Retinal pigment epithelial cell (primary cell): ENCODE measurements around the gene SNRNP200.

Source experiments
- DNase-seq: peaks from one replicate; pipeline ENCODE4 v3.0.0-alpha.2; 2010; ENCODE audit warnings: low read depth
- H3K4me3 ChIP-seq: 2 replicates; pipeline ENCODE4 v1.5.1; 2011; ENCODE audit warnings: mild to moderate bottlenecking, low read length, control low read depth, moderate library complexity
- CTCF ChIP-seq: conservative IDR thresholded peaks from 2 replicates; pipeline ENCODE4 v1.5.1; 2011; ENCODE audit warnings: low read depth, low read length, control low read depth, inconsistent platforms

SNRNP200 gene

GRCh38 chr2:96276787-96277499 lies 28.4 kb downstream of the SNRNP200 start:
- TF ChIP-seq CTCF, result no peak
- no peak for DNase-seq
- H3K4me3 ChIP-seq, result no peak overlapping the region

GRCh38 chr2:96274355-96275056 lies 30.8 kb downstream of the SNRNP200 start:
- DNase-seq, result no peak
- no peak overlapping the region for H3K4me3 ChIP-seq
- no peak for TF ChIP-seq CTCF

GRCh38 chr2:96273763-96274162 lies 31.6 kb downstream of the SNRNP200 start:
- DNase-seq, result no peak

GRCh38 chr2:96271995-96272394 lies 33.4 kb downstream of the SNRNP200 start:
- no peak for TF ChIP-seq CTCF
- H3K4me3 ChIP-seq, result no peak overlapping the region
- DNase-seq, result no peak

More at GRCh38 chr2:96273763-96274162, 31.6 kb downstream of the SNRNP200 start:
- H3K4me3 ChIP-seq, result no peak overlapping the region
- no peak for TF ChIP-seq CTCF

DNA sequence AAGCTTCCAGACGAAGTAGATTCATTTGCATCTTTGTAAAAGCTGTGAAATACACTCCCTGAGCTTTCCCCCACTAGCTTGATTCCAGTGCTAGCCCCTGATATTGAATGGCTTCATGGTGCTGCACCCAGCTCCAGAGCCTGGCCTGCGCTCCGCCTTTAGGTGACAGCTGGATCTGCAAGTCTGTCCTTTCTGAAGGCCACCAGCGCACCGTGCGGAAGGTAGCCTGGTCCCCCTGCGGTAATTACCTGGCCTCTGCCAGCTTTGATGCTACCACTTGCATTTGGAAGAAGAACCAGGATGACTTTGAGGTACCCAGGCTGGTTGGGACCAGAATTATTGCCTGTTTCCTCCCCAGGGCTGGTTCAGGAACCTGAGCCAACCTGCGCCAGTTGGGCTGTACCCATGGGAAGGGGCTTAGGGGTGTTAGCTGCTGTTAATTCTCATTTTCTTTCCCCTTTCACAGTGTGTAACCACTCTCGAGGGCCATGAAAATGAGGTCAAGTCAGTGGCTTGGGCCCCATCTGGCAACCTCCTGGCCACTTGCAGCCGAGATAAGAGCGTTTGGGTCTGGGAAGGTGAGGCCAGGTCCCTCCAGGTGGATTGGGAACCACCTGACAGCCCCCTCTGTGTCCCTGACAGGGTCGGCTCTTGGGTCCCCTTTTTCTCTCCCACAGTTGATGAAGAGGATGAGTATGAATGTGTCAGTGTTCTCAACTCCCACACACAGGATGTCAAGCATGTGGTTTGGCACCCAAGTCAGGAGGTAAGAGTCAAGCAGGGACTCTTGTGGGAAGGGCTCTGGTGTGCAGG lies 38.0 kb downstream of the SNRNP200 start:
- DNase-seq, result no peak
- peak overlapping the region; percentile 73 for H3K4me3 ChIP-seq
- peak; percentile 45 for TF ChIP-seq CTCF

DNA sequence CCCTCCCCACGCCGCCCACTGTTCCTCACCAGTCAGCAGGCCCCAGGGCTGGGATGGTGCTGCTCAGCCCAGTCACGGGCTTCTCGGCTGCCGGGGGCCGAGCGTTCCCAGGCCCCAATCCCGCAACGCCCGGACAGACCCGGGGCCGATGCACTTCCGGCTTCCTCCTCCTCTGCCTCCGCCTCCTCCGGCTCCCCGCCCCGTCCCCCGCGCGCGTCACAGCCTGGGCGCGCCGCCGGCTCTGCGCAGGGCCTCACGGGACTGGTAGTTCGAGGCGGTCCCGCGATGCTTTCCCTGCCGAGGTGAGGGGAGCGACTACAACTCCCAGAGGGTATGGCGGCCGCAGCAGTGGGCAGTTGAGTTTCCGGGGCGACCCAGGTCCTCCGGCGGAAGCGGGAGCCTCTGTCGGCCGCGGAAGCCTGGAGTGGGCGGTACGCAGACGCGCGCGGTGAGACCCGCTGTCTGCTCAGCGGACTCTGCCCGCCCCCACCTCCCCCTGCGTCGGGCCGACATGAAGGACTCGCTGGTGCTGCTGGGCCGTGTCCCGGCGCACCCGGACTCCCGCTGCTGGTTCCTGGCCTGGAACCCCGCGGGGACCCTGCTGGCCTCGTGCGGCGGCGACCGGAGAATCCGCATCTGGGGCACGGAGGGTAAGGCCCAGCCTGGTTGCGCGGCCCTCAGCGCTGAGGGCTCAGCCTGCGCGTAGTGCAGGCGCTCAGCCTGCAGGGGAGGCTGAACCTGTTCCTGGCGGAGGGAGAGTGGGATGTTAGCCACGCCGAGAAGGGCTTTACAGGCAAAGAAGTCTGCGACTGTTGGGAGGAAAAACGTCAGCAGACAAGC lies 39.3 kb downstream of the SNRNP200 start, which contains the start of the genes CIAO1 and TMEM127:
CIAO1 (plus strand) TSS at position 386 of the 840 bp plus-strand sequence; CDS start at position 512, 126 bp downstream.
TMEM127 (minus strand) TSS at position 158 of the 840 bp plus-strand sequence. CDS start 616 bp downstream, outside the sequence.
- H3K4me3 ChIP-seq, result peak within 1 kb of the TSS; percentile 90
- peak; percentile 91 for DNase-seq
- peak; percentile 48 for TF ChIP-seq CTCF
